Measurements from ENCODE around the gene CCDC167.

GRCh38 chr6:37538107-37538506 is 38.4 kb upstream of the CCDC167 start:
- no peak for TF ChIP-seq POLR2AphosphoS5 (IDR thresholded peaks at IDR 0.05; ENCODE audit: low read depth)
- no peak for TF ChIP-seq CTCF (IDR thresholded peaks at IDR 0.05; ENCODE audit: insufficient read depth, low read length)
- TF ChIP-seq GABPA (IDR thresholded peaks at IDR 0.05; ENCODE audit: low read depth), result no peak
- no peak for TF ChIP-seq REST (IDR thresholded peaks at IDR 0.05; ENCODE audit: insufficient replicate concordance, low read depth)

Data from HL-60 (cell line).